Head of caudate nucleus (tissue), 42 donors: ENCODE measurements around the gene RAPGEFL1.
"Not testable (repeated sequence)": the region's sequence is repeated elsewhere in the genome, so short reads cannot be mapped to it uniquely, and the experiment has no call there.

Source experiments
- DNase-seq, 42 donors: peaks; one replicate each; pipeline versions ENCODE4 v3.0.0 to v3.0.0-alpha.2; 2020 to 2021; ENCODE audit warnings: mixed read lengths in 7 of 42
- intact Hi-C: fragments of 100-400 bp; cut with DNase I; formaldehyde crosslinking; loops from one replicate; pipeline ENCODE4 v1.15.0; 2022

Gene RAPGEFL1

DNA sequence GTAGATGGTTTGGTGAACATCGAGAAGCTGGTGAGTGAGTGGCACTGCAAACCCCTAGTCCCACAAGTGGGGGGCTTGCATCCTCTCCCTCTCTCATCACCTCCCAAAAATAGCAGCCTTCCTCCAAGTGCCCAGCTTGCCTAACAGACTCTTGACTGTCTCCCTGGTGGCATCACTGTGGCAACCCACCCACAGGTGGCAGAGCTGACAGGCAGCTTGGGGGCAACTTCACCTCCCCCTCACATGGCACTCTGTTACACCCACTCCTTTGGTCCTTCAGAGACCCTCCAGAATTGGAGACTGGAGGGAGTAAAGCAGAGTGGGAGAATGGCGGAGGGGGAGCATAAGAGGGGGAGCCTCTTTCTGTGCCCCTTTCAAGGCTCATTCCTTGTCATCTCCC, 15.7 kb downstream of the RAPGEFL1 start:
- intact Hi-C loops, result loop anchor here (10.0 kb wide), 1 partner anchor 178 kb away; the partner anchor contains the start of gene CSF3
- DNase-seq, result peak in 5 of 42 donors; percentile 33 to 54 (median 41)

DNA sequence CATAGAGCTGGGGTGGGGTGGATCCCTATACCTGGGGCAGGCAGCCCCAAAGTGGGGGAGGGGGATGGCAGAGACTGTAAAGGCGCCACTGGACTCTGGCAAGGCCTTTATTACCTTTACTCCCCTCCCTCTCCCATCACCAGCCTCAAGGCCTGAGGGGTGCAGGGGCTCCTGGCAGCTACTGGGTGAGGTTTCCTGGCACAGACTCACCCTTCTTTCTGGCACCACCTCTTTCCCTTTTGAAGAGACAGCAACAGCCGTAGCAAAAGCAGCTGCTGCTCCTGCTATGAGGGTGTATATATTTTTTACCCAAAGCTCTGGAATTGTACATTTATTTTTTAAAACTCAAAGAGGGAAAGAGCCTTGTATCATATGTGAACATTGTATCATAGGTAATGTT, 17.6 kb downstream of the RAPGEFL1 start:
- intact Hi-C loops, result loop anchor here (10.0 kb wide), 1 partner anchor 180 kb away; the partner anchor contains the start of gene CSF3
- DNase-seq, result peak in 3 of 42 donors; percentile 26 to 62 (median 35)

DNA sequence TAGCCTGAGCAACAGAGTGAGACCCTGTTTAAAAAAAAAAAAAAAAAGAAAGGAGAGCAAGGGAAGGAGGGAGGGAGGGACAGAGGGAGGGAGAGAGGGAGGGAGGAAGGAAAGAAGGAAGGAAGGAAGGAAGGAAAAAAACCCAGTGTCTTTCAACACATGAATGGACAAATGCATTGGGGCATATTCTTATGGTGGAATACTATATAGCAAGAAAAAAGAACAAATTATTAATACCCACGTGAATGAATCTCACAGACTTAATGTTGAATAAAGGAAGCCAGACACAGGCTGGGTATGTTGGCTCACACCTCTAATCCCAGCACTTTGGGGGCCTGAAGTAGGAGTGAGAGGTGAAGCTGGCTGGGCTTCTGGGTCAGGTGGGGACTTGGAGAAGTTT, 20.3 kb downstream of the RAPGEFL1 start:
- no peak for DNase-seq
- intact Hi-C loops, result loop anchor here (10.0 kb wide), 1 partner anchor 183 kb away; the partner anchor contains the start of gene CSF3

- intact Hi-C loops, result loop anchor here (10.0 kb wide), 1 partner anchor 183 kb away; the partner anchor contains the start of gene CSF3
- DNase-seq, result not testable (repeated sequence)
These were observed 20.7 kb downstream of the RAPGEFL1 start for GRCh38 chr17:40197965-40198456.

DNA sequence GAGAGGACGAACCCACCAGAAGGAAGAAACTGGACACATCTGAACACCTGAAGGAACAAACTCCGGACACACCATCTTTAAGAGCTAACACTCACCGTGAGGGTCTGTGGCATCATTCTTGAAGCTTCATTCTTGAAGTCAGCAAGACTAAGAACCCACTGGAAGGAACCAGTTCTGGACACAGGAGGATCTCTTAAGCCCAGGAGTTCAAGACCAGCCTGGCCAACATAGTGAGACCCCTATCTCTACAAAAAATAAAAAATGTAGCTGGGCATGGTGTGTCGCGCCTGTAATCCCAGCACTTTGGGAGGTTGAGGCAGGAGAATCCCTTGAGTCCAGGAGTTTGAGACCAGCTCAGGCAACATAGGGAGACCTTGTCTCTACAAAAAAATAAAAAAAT, 21.3 kb downstream of the RAPGEFL1 start:
- intact Hi-C loops, result loop anchor here (10.0 kb wide), 1 partner anchor 184 kb away; the partner anchor contains the start of gene CSF3
- DNase-seq, result no peak

DNA sequence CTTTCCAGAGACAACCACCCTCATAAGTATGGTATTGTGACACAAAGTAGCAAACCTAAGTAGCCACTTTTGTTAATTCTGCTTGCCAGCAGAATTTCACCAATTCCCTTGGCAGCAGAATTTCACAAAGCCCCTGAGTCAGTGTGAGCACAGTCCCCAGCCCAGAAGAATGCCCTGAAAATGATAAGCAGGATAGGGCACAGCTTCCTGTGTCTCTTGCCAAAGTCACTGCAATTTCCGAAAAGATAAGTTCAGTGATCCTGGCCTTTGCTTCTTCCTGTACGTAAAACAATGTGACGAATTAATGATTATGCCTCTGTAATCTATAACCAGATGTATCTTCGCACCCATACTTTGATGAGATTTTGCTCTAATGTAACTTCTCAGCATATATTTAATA, 25.9 kb downstream of the RAPGEFL1 start:
- DNase-seq, result no peak
- intact Hi-C loops, result loop anchor here (5.0 kb wide), 1 partner anchor 89 kb away; no protein-coding TSS in a partner anchor

- DNase-seq, intact Hi-C loops: not testable (repeated sequence)
These were observed 28.9 kb downstream of the RAPGEFL1 start for GRCh38 chr17:40206193-40206592.

GRCh38 chr17:40209404-40210093, 32.3 kb downstream of the RAPGEFL1 start:
- intact Hi-C loops, result no loop called here
- DNase-seq, result no peak

- intact Hi-C loops, result not testable (repeated sequence)
These were observed 36.6 kb downstream of the RAPGEFL1 start for GRCh38 chr17:40213914-40214313.

DNA sequence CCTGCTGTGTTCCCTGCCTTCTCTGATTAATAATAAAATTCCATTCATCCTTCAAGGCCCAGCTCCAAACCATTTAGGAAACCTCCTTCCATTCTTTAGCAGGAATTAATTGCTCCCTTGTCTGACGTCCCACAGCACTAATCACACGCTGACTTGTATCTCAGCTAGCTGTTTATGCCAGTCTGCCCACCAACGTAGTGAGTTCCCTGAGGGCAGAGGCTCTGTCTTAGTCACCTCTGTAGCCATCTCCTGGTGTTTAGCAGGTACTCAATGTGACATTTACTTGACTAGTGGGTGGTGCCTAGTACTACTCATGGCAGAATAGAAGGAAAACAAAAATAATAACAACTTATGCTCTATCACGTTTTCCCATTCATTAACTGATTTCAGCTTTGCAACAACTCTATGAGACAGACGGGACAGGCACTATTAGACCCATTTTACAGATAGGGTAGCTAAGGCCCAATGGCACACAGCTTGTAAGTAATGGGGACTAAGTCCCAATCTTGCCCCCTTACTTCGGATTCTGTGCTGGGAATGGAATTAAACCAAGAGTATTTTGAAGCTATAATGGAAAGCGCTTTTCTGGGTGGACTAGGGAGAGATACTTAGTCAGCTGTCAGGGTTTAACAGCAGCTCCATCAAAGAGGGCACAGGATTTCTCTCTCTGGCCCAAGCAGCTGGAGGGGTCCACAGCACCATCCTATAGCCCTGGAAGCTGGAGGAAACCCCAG, 40.9 kb downstream of the RAPGEFL1 start:
- intact Hi-C loops, result no loop called here
- DNase-seq, result peak in 16 of 42 donors; percentile 19 to 69 (median 36)

More at GRCh38 chr17:40213914-40214313, 36.6 kb downstream of the RAPGEFL1 start:
- not testable (repeated sequence) for DNase-seq

DNA sequence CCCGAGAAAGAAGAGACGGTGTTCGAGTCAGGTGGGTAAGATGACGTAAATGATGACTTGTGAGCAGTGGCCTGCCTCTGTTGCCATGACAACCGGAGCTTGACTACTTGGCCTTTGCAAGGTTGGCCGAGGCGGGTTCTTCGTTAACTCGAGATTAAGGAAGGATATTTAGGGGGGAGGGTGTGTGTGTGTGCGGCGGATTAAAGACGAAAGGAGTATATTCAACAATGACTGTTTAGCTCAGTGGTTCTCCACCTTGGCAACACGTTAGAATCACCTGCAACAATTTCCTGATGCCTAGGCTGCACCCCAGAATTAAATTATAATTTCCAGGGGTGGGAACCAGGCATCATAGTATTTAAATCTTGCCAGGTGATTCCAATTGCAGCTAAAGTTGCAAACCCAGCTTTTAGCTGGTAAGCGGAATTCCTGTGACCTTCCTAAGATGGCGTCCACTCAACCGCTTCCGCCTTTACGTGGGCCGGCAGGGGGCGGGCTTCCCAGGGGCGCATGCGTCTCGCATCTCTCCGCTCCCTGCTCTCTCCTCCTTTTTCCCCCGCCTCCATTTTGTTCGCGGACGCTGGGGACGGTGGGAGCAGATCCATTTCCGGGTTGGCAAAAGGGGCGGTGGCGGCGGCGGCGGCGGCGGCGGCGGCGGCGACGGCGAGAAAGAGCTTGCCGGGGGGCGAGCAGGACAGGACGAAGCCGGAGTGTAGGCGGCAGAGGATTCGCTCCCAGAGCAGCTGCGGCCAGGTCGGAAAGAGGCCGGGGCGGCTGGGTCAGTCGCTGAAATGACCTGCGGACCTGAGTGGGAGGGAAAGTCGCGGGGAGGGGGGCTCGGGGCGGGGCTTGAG, 41.7 kb downstream of the RAPGEFL1 start, which contains the start of gene WIPF2:
Gene WIPF2 (plus strand): TSS at position 565 of the 854 bp plus-strand sequence. CDS start 37,156 bp downstream, outside the sequence.
- DNase-seq, result peak; percentile 89 to 99 (median 97)
- intact Hi-C loops, result loop anchor here (1.0 kb wide), 1 partner anchor 68 kb away; the partner anchor contains the start of gene CDC6

DNA sequence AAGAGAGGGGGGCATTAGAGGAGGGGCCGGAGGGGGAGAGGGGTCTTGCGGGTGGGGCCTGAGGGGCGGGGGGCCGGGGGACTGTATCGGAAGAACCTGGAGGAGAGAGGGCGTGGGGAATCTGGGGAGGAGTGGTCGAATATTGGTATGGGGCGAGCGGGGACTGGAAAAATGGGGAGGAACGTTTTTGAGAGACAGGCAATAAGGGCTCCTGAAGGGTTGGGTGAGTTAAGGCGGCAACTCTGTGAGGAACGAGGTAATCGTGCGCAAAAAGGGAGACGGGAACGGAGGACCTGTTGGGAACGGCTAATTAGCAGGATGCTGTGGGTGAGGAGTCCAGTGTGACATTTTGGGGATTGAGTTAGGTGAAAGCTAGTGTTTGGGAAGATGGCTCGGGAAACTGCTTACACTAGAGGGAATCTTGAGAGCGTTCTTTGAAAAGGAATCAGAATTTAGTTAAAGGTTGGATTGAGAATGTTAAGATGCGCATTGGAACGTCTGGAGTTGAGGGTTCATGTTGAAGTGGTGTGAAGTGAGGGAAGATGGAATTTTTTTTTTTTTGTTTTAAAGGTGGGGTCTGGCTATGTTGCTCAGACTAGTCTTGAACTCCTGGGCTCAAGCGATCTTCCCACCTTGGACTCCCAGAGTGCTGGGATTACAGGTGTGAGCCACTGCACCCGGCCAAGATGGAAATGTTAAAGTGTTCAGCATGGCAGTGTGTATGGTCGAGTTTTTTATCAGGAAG, 42.5 kb downstream of the RAPGEFL1 start:
- intact Hi-C loops, result loop anchor here (1.0 kb wide), 1 partner anchor 68 kb away; the partner anchor contains the start of gene CDC6
- peak in 34 of 42 donors; percentile 11 to 71 (median 40) for DNase-seq

- intact Hi-C loops, result no loop called here
- DNase-seq, result peak in 36 of 42 donors; percentile 24 to 88 (median 57)
These were observed 47.7 kb downstream of the RAPGEFL1 start for GRCh38 chr17:40224718-40225550.

- intact Hi-C loops, result not testable (repeated sequence)
These were observed 51.9 kb downstream of the RAPGEFL1 start for GRCh38 chr17:40229146-40229545.

DNA sequence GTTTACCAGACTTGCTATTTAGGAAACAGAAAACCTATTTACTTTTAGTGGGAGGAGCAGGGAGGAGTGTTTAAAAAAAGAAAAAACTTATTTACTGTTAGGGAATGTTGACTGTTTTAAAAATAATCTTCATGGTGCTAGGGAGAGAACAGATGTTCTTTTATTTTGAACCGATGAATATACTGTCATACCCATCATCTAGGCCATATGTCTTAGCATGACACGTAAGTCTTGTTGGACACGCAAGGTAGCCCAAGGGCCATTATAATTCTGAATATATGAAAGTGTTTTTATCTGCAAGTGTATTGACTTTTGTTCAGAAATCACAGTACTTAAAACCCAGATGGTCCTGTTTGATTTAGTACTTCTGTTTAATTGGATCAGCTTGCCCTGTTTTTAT, 53.4 kb downstream of the RAPGEFL1 start:
- no peak for DNase-seq

More at GRCh38 chr17:40229146-40229545, 51.9 kb downstream of the RAPGEFL1 start:
- not testable (repeated sequence) for DNase-seq

GRCh38 chr17:40231928-40232327, 54.7 kb downstream of the RAPGEFL1 start:
- intact Hi-C loops, result not testable (repeated sequence)
- peak in 1 of 42 donors; percentile 12 for DNase-seq

More for the DNA sequence above, 53.4 kb downstream of the RAPGEFL1 start:
- intact Hi-C loops, result no loop called here
